IgD-negative memory B cell (primary cell): ENCODE results near the gene C2orf74. TPM values are rescaled to one million over a fixed set of nuclear protein-coding genes. Genes with fewer than 3 reads are reported as not detected.
A peak's percentile ranks its signal among the peaks of the same experiment; 100 is the strongest.
"Not testable (repeated sequence)": the region's sequence is repeated elsewhere in the genome, so short reads cannot be mapped to it uniquely, and the experiment has no call there.

ENCODE experiments used
- H3K27ac Mint-ChIP-seq, 3 donors: one replicate each; pipeline ENCODE4 v1.8.0; 2020 to 2022; ENCODE audit warnings: mild to moderate bottlenecking in 3 of 3, mixed read lengths in 3 of 3, moderate library complexity in 1 of 3
- H3K27me3 Mint-ChIP-seq: one replicate; pipeline ENCODE4 v1.8.0; 2021; ENCODE audit warnings: mixed read lengths
- H3K36me3 Mint-ChIP-seq: one replicate; pipeline ENCODE4 v1.8.0; 2020; ENCODE audit warnings: mild to moderate bottlenecking, mixed read lengths
- H3K4me1 Mint-ChIP-seq, 3 donors: one replicate each; pipeline ENCODE4 v1.8.0; 2020 to 2022; ENCODE audit warnings: mixed read lengths in 3 of 3, mild to moderate bottlenecking in 1 of 3
- H3K4me3 Mint-ChIP-seq, 4 donors: one replicate each; pipeline ENCODE4 v1.8.0; 2020 to 2022; ENCODE audit warnings: mild to moderate bottlenecking in 4 of 4, mixed read lengths in 4 of 4, moderate library complexity in 3 of 4
- H3K9me3 Mint-ChIP-seq, 3 donors: one replicate each; pipeline ENCODE4 v1.8.0; 2020 to 2021; ENCODE audit warnings: mixed read lengths in 3 of 3, mild to moderate bottlenecking in 1 of 3
- polyA plus RNA-seq: library from polyadenylated mRNA; unstranded; fragments of 300-500 nt; fragmentation: Illumina TruSeq; gene quantifications from one replicate; pipeline ENCODE4 v1.2.3, GENCODE V29; 2021

The C2orf74 gene
- 40.9 TPM for polyA plus RNA-seq

GRCh38 chr2:61161888-61162287 is at the start of gene C2orf74:
C2orf74 (plus strand) TSS chr2:61162188; CDS start chr2:61162515, 327 bp downstream.
- Mint-ChIP-seq H3K27me3 (no peaks in the 10 kb centered on the region), H3K36me3 (peaks cover 20% of the 10 kb centered on the region), H3K9me3 (peaks cover 0 to 9% (median 3%) of the 10 kb centered on the region in 3 donors), H3K27ac (peak within 1 kb of the TSS in 1 of 3 donors; percentile 1), H3K4me1 (peaks cover 9 to 10% (median 9%) of the 10 kb centered on the region in 3 donors), H3K4me3 (no peak within 1 kb of the TSS)

- peaks cover 0 to 12% (median 8%) of the 10 kb centered on the region in 3 donors for H3K9me3 Mint-ChIP-seq
- no peak overlapping the region for H3K4me3 Mint-ChIP-seq
- H3K27ac Mint-ChIP-seq = no peak overlapping the region
- no peaks in the 10 kb centered on the region for H3K4me1 Mint-ChIP-seq
- no peaks in the 10 kb centered on the region for H3K27me3 Mint-ChIP-seq
- peaks cover 5% of the 10 kb centered on the region for H3K36me3 Mint-ChIP-seq
Measured at GRCh38 chr2:61114147-61114546, 47.8 kb upstream of the C2orf74 start.

GRCh38 chr2:61116302-61116701 is 45.7 kb upstream of the C2orf74 start:
- Mint-ChIP-seq H3K27me3 (no peaks in the 10 kb centered on the region), H3K4me1 (no peaks in the 10 kb centered on the region), H3K27ac (no peak overlapping the region), H3K4me3 (no peak overlapping the region), H3K36me3 (peaks cover 5% of the 10 kb centered on the region), H3K9me3 (peaks cover 0 to 12% (median 8%) of the 10 kb centered on the region in 3 donors)

- Mint-ChIP-seq H3K27ac (no peak overlapping the region), H3K4me3 (no peak overlapping the region), H3K4me1 (no peaks in the 10 kb centered on the region), H3K9me3 (peaks cover 0 to 5% (median 4%) of the 10 kb centered on the region in 3 donors), H3K36me3 (peaks cover 5% of the 10 kb centered on the region), H3K27me3 (no peaks in the 10 kb centered on the region)
Measured at GRCh38 chr2:61117534-61117933, 44.5 kb upstream of the C2orf74 start.

- H3K27ac Mint-ChIP-seq = no peak overlapping the region
- H3K9me3 Mint-ChIP-seq = peaks cover 0 to 3% (median 0%) of the 10 kb centered on the region in 3 donors
- H3K4me1 Mint-ChIP-seq = peaks cover 0 to 5% (median 2%) of the 10 kb centered on the region in 3 donors
- H3K4me3 Mint-ChIP-seq = no peak overlapping the region
- no peaks in the 10 kb centered on the region for H3K27me3 Mint-ChIP-seq
- peaks cover 4% of the 10 kb centered on the region for H3K36me3 Mint-ChIP-seq
Measured at GRCh38 chr2:61125123-61125710, 36.8 kb upstream of the C2orf74 start.

- H3K36me3 Mint-ChIP-seq = peaks cover 4% of the 10 kb centered on the region
- H3K4me3 Mint-ChIP-seq = no peak overlapping the region
- no peak overlapping the region for H3K27ac Mint-ChIP-seq
- H3K9me3 Mint-ChIP-seq = peaks cover 0 to 3% (median 0%) of the 10 kb centered on the region in 3 donors
- no peaks in the 10 kb centered on the region for H3K27me3 Mint-ChIP-seq
- peaks cover 0 to 5% (median 2%) of the 10 kb centered on the region in 3 donors for H3K4me1 Mint-ChIP-seq
Measured at GRCh38 chr2:61125798-61126197, 36.2 kb upstream of the C2orf74 start.

- not testable (repeated sequence) for H3K4me1 Mint-ChIP-seq, H3K4me3 Mint-ChIP-seq, H3K36me3 Mint-ChIP-seq, H3K27me3 Mint-ChIP-seq, H3K9me3 Mint-ChIP-seq, H3K27ac Mint-ChIP-seq
Measured at GRCh38 chr2:61128122-61128521, 33.9 kb upstream of the C2orf74 start.

GRCh38 chr2:61134141-61134540 is 27.8 kb upstream of the C2orf74 start:
- Mint-ChIP-seq H3K27me3 (no peaks in the 10 kb centered on the region), H3K4me3 (no peak overlapping the region), H3K9me3 (no peaks in the 10 kb centered on the region), H3K4me1 (no peaks in the 10 kb centered on the region), H3K36me3 (no peaks in the 10 kb centered on the region), H3K27ac (no peak overlapping the region)

GRCh38 chr2:61135510-61135909 is 26.5 kb upstream of the C2orf74 start:
- no peak overlapping the region for H3K4me3 Mint-ChIP-seq
- H3K36me3 Mint-ChIP-seq = no peaks in the 10 kb centered on the region
- H3K4me1 Mint-ChIP-seq = no peaks in the 10 kb centered on the region
- no peak overlapping the region for H3K27ac Mint-ChIP-seq
- no peaks in the 10 kb centered on the region for H3K9me3 Mint-ChIP-seq
- no peaks in the 10 kb centered on the region for H3K27me3 Mint-ChIP-seq

- H3K9me3 Mint-ChIP-seq = no peaks in the 10 kb centered on the region
- no peak overlapping the region for H3K4me3 Mint-ChIP-seq
- no peaks in the 10 kb centered on the region for H3K36me3 Mint-ChIP-seq
- H3K27me3 Mint-ChIP-seq = no peaks in the 10 kb centered on the region
- H3K27ac Mint-ChIP-seq = no peak overlapping the region
- H3K4me1 Mint-ChIP-seq = peaks cover 0 to 3% (median 0%) of the 10 kb centered on the region in 3 donors
Measured at GRCh38 chr2:61138859-61139258, 23.1 kb upstream of the C2orf74 start.

- peak overlapping the region in 1 of 3 donors; percentile 80 for H3K27ac Mint-ChIP-seq
- H3K36me3 Mint-ChIP-seq = no peaks in the 10 kb centered on the region
- H3K4me3 Mint-ChIP-seq = no peak overlapping the region
- H3K27me3 Mint-ChIP-seq = no peaks in the 10 kb centered on the region
- peaks cover 5 to 9% (median 5%) of the 10 kb centered on the region in 3 donors for H3K4me1 Mint-ChIP-seq
- no peaks in the 10 kb centered on the region for H3K9me3 Mint-ChIP-seq
Measured at GRCh38 chr2:61141151-61141550, 20.8 kb upstream of the C2orf74 start.

GRCh38 chr2:61144697-61145268 is 17.2 kb upstream of the C2orf74 start:
- H3K4me1 Mint-ChIP-seq = peaks cover 5 to 13% (median 5%) of the 10 kb centered on the region in 3 donors
- peaks cover 6% of the 10 kb centered on the region for H3K36me3 Mint-ChIP-seq
- peak overlapping the region; percentile 89 to 96 (median 92) for H3K4me3 Mint-ChIP-seq
- peak overlapping the region; percentile 81 to 97 (median 95) for H3K27ac Mint-ChIP-seq
- no peaks in the 10 kb centered on the region for H3K9me3 Mint-ChIP-seq
- no peaks in the 10 kb centered on the region for H3K27me3 Mint-ChIP-seq

- peaks cover 6% of the 10 kb centered on the region for H3K36me3 Mint-ChIP-seq
- peak overlapping the region; percentile 52 to 89 (median 82) for H3K4me3 Mint-ChIP-seq
- H3K27ac Mint-ChIP-seq = no peak overlapping the region
- no peaks in the 10 kb centered on the region for H3K9me3 Mint-ChIP-seq
- H3K4me1 Mint-ChIP-seq = peaks cover 5 to 13% (median 7%) of the 10 kb centered on the region in 3 donors
- no peaks in the 10 kb centered on the region for H3K27me3 Mint-ChIP-seq
Measured at GRCh38 chr2:61145990-61146389, 16.0 kb upstream of the C2orf74 start.

GRCh38 chr2:61148091-61148490 is 13.9 kb upstream of the C2orf74 start:
- not testable (repeated sequence) for H3K27ac Mint-ChIP-seq, H3K36me3 Mint-ChIP-seq, H3K27me3 Mint-ChIP-seq, H3K9me3 Mint-ChIP-seq
- peaks cover 5 to 10% (median 7%) of the 10 kb centered on the region in 3 donors for H3K4me1 Mint-ChIP-seq
- H3K4me3 Mint-ChIP-seq = peak overlapping the region in 1 of 4 donors; percentile 80

GRCh38 chr2:61149074-61149473 is 12.9 kb upstream of the C2orf74 start:
- peaks cover 5 to 10% (median 7%) of the 10 kb centered on the region in 3 donors for H3K4me1 Mint-ChIP-seq
- no peaks in the 10 kb centered on the region for H3K27me3 Mint-ChIP-seq
- no peak overlapping the region for H3K4me3 Mint-ChIP-seq
- H3K36me3 Mint-ChIP-seq = peaks cover 6% of the 10 kb centered on the region
- no peak overlapping the region for H3K27ac Mint-ChIP-seq
- no peaks in the 10 kb centered on the region for H3K9me3 Mint-ChIP-seq

- Mint-ChIP-seq H3K4me1 (peaks cover 0 to 5% (median 2%) of the 10 kb centered on the region in 3 donors), H3K4me3 (no peak overlapping the region), H3K27me3 (no peaks in the 10 kb centered on the region), H3K9me3 (no peaks in the 10 kb centered on the region), H3K27ac (no peak overlapping the region), H3K36me3 (peaks cover 9% of the 10 kb centered on the region)
Measured at GRCh38 chr2:61151436-61151835, 10.6 kb upstream of the C2orf74 start.
